Right lobe of liver (tissue), 6 donors: Measurements from ENCODE around the gene KCNG1. TPM values are rescaled to one million over a fixed set of nuclear protein-coding genes. Genes with fewer than 3 reads are reported as not detected.

ENCODE experiments used
- ATAC-seq, 4 donors: fragments of 200-7000 bp; cut with Tn5 transposase; one replicate each; pipeline ENCODE4 v1.9.1; 2020; ENCODE audit warnings: mild to moderate bottlenecking in 4 of 4, moderate library complexity in 4 of 4
- DNase-seq, 3 donors: peaks; one replicate each; pipeline ENCODE4 v3.0.0-alpha.2; 2020
- H3K27ac ChIP-seq, 3 donors: fragments of 200-600 bp; one replicate each; pipeline ENCODE4 v1.8.0; 2022
- H3K27me3 ChIP-seq, 2 donors: fragments of 200-600 bp; one replicate each; pipeline ENCODE4 v1.8.0; 2022
- H3K36me3 ChIP-seq, 4 donors: fragments of 200-600 bp; sonication (generic) in 1 of 4; one replicate each; pipeline versions ENCODE4 v1.5.1 to v1.8.0; 2017 to 2022; ENCODE audit warnings: control low read depth in 1 of 4
- H3K4me1 ChIP-seq, 4 donors: fragments of 200-600 bp; sonication (generic) in 1 of 4; one replicate each; pipeline versions ENCODE4 v1.5.1 to v1.8.0; 2017 to 2022; ENCODE audit warnings: control low read depth in 1 of 4
- H3K4me3 ChIP-seq, 3 donors: fragments of 200-600 bp; one replicate each; pipeline ENCODE4 v1.8.0; 2022
- H3K9me3 ChIP-seq, 4 donors: fragments of 200-600 bp; sonication (generic) in 1 of 4; one replicate each; pipeline versions ENCODE4 v1.5.1 to v1.8.0; 2017 to 2022; ENCODE audit warnings: control low read depth in 1 of 4
- POLR2A ChIP-seq: fragments of 450-650 bp; IDR thresholded peaks from one replicate; pipeline ENCODE4 v1.6.1; 2017; ENCODE audit warnings: antibody characterized with exemption, mild to moderate bottlenecking
- WGBS: methylation state at CpG from one replicate; pipeline ENCODE4 v1.1.6; 2018; ENCODE audit warnings: low coverage, low lambda C conversion rate; ENCODE audit not compliant: insufficient coverage; ENCODE audit errors: missing lambda C conversion rate; 5-methylcytosine and 5-hydroxymethylcytosine counted together
- intact Hi-C, 2 donors: fragments of 100-400 bp; cut with DNase I; formaldehyde crosslinking; loops; one replicate each; pipeline versions ENCODE4 v1.11.2 to v1.14.1; 2022
- total RNA-seq, 6 experiments: library from RNA; depleted of rRNA in 2 of 6; stranded (reverse); fragments of >200 nt in 2 of 6; fragmentation: NEBNext Ultra II Directional in 3 of 6; extraction: Animal tissue kit (Norgen Biotek cat#: 25700) in 3 of 6; gene quantifications; one replicate each; pipeline versions ENCODE4 v1.1.0 to v1.2.4, GENCODE V29; 2016 to 2023
- TF ChIP-seq, protein P1 (sequence below), 4 donors: fragments of 200-600 bp in 3 of 4; fragments of 450-650 bp in 1 of 4; IDR thresholded peaks; one replicate each; pipeline versions ENCODE4 v1.5.1 to v1.8.0; 2016 to 2022; ENCODE audit warnings: antibody characterized with exemption in 4 of 4, mild to moderate bottlenecking in 2 of 4
- donor health status: DM: no; HTN: yes; CAD: no.
- donor health status: DM: no; HTN: no; CAD: no.
- donor health status: DM: no; HTN: no; CAD: no.
- donor health status: DM: no; HTN: yes; CAD: no.
- donor health status: DM: no; HTN: yes; CAD: no.

The KCNG1 gene
- total RNA-seq, 6 experiments from 2014 or later: 0.18 to 0.51 (median 0.22) TPM; not detected in 1

GRCh38 chr20:51037532-51038115 is 14.7 kb upstream of the KCNG1 start:
- Histone ChIP-seq H3K36me3 (no peaks in the 10 kb centered on the region), H3K4me1 (no peaks in the 10 kb centered on the region), H3K4me3 (no peak overlapping the region), H3K27ac (no peak overlapping the region), H3K27me3 (no peaks in the 10 kb centered on the region), H3K9me3 (no peaks in the 10 kb centered on the region)
- ATAC-seq (no peak), DNase-seq (no peak)
- no peak for TF ChIP-seq POLR2A
- TF ChIP-seq, protein P1, sequence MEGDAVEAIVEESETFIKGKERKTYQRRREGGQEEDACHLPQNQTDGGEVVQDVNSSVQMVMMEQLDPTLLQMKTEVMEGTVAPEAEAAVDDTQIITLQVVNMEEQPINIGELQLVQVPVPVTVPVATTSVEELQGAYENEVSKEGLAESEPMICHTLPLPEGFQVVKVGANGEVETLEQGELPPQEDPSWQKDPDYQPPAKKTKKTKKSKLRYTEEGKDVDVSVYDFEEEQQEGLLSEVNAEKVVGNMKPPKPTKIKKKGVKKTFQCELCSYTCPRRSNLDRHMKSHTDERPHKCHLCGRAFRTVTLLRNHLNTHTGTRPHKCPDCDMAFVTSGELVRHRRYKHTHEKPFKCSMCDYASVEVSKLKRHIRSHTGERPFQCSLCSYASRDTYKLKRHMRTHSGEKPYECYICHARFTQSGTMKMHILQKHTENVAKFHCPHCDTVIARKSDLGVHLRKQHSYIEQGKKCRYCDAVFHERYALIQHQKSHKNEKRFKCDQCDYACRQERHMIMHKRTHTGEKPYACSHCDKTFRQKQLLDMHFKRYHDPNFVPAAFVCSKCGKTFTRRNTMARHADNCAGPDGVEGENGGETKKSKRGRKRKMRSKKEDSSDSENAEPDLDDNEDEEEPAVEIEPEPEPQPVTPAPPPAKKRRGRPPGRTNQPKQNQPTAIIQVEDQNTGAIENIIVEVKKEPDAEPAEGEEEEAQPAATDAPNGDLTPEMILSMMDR (IDR thresholded peaks at IDR 0.05): no peak
- intact Hi-C loops: no loop called here
- 67% methylated on average over 2 of the region's 14 CpGs for WGBS

DNA sequence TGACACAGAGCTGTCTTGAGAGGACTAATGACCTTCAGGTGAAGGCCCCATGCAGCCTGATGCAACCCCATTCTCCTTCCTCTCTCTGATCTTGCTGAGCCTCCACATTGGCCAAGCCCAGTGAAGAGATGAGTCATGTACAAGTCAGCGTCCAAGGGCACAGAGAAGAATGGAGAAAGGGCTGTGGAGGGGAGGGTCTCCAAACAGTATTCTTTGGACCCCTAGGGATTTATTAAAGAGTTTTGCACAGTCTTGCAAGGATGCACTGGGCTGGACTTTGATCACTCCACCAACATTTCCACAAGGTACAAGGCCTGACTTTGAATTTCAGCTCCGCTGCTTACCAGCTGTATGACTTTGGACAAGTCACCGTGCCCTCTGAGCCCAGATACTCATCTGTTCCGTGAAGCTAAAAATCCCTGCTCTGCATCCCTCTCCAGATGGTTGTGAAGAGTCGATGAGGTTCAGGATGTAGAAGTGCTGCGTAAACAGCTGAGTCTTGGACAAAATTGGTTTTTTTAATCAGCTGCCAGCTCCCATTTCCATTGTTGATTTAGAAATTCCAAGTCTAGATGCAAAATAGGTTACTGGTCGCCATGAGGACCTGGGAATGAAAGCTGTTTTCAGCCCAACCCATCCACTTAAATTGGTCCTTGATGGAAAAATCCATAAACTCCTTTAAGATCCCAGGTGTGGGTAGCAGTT is 14.1 kb upstream of the KCNG1 start:
- no peak for DNase-seq
- Histone ChIP-seq H3K27ac (no peak overlapping the region), H3K9me3 (no peaks in the 10 kb centered on the region), H3K36me3 (no peaks in the 10 kb centered on the region), H3K4me1 (no peaks in the 10 kb centered on the region), H3K4me3 (no peak overlapping the region), H3K27me3 (no peaks in the 10 kb centered on the region)
- intact Hi-C loops: no loop called here
- TF ChIP-seq, protein P1 (IDR thresholded peaks at IDR 0.05): no peak
- TF ChIP-seq POLR2A: no peak
- no peak for ATAC-seq
- WGBS: 76% methylated on average over 7 of the region's 7 CpGs

DNA sequence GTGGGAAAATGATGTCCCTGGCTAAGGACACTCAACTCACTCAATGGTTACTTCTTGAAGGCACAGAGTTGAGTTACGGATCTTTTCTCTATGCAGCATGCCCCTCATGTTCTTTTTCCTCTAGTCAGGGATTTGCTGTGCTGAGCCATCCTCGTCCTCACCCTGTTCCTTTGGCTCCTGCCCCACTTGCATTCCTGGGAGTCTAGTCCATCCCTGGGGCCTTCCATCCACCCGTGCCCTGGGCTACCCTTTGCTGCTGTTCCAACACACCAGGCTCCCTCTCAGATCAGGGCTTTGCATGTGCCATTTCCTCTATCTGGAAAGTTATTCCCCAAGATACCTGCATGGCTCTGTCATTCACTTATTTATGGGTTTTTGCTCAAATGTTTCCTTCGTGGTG is 13.3 kb upstream of the KCNG1 start:
- TF ChIP-seq POLR2A: no peak
- TF ChIP-seq, protein P1 (IDR thresholded peaks at IDR 0.05): no peak
- DNase-seq: no peak

GRCh38 chr20:51034988-51035656 is 12.2 kb upstream of the KCNG1 start:
- no peak for TF ChIP-seq POLR2A
- TF ChIP-seq, protein P1 (IDR thresholded peaks at IDR 0.05): no peak
- Histone ChIP-seq H3K4me3 (no peak overlapping the region), H3K4me1 (no peaks in the 10 kb centered on the region), H3K36me3 (no peaks in the 10 kb centered on the region), H3K27ac (no peak overlapping the region), H3K27me3 (no peaks in the 10 kb centered on the region), H3K9me3 (no peaks in the 10 kb centered on the region)
- ATAC-seq (no peak), DNase-seq (no peak)
- WGBS: 47% methylated on average over 9 of the region's 9 CpGs
- intact Hi-C loops: no loop called here

More for the DNA sequence above, 13.3 kb upstream of the KCNG1 start:
- WGBS: 55% methylated on average over 4 of the region's 4 CpGs
- intact Hi-C loops: no loop called here
- Histone ChIP-seq H3K27ac (no peak overlapping the region), H3K27me3 (no peaks in the 10 kb centered on the region), H3K9me3 (no peaks in the 10 kb centered on the region), H3K36me3 (no peaks in the 10 kb centered on the region), H3K4me3 (no peak overlapping the region), H3K4me1 (no peaks in the 10 kb centered on the region)
- no peak for ATAC-seq
